Trophoblast cell (in vitro differentiated cells and primary cell): ENCODE data around the gene PIAS1.

ENCODE experiments used
- DNase-seq, 2 donors: peaks; one replicate each; pipeline ENCODE4 v3.0.0-alpha.2; 2016
- H2AFZ ChIP-seq: 2 replicates; pipeline ENCODE4 v1.6.1; 2013; ENCODE audit warnings: low read length, moderate library complexity, mild to moderate bottlenecking; ENCODE audit not compliant: insufficient read depth, poor library complexity
- H2AK5ac ChIP-seq: 2 replicates; pipeline ENCODE4 v1.6.1; 2013; ENCODE audit warnings: mild to moderate bottlenecking, low read length
- H2BK120ac ChIP-seq: 2 replicates; pipeline ENCODE4 v1.6.1; 2013; ENCODE audit warnings: low read length, mild to moderate bottlenecking, moderate library complexity; ENCODE audit not compliant: insufficient read depth, poor library complexity
- H2BK12ac ChIP-seq: 2 replicates; pipeline ENCODE4 v1.6.1; 2013; ENCODE audit warnings: mild to moderate bottlenecking, low read length, moderate library complexity
- H2BK5ac ChIP-seq: 2 replicates; pipeline ENCODE4 v1.6.1; 2013; ENCODE audit warnings: low read length, low read depth, moderate library complexity, mild to moderate bottlenecking; ENCODE audit not compliant: poor library complexity
- H3K14ac ChIP-seq: 2 replicates; pipeline ENCODE4 v1.6.1; 2013; ENCODE audit warnings: mild to moderate bottlenecking, low read length
- H3K18ac ChIP-seq: 2 replicates; pipeline ENCODE4 v1.6.1; 2013; ENCODE audit warnings: mild to moderate bottlenecking, low read length
- H3K23ac ChIP-seq: 2 replicates; pipeline ENCODE4 v1.6.1; 2013; ENCODE audit warnings: low read length
- H3K27ac ChIP-seq: 2 replicates; pipeline ENCODE4 v1.5.1; 2013; ENCODE audit warnings: low read depth, mild to moderate bottlenecking, inconsistent platforms, low read length, moderate library complexity
- H3K27me3 ChIP-seq: 2 replicates; pipeline ENCODE4 v1.6.1; 2013; ENCODE audit warnings: inconsistent platforms, mild to moderate bottlenecking, low read length, moderate library complexity; ENCODE audit not compliant: insufficient read depth
- H3K36me3 ChIP-seq, 2 experiments: 1 replicate in 1 of 2; 2 replicates in 1 of 2; pipeline ENCODE4 v1.6.1; 2013; ENCODE audit warnings: low read length in 2 of 2, mild to moderate bottlenecking in 2 of 2, moderate library complexity in 1 of 2; ENCODE audit not compliant: insufficient read depth in 2 of 2, control insufficient read depth in 1 of 2
- H3K4ac ChIP-seq: 2 replicates; pipeline ENCODE4 v1.6.1; 2013; ENCODE audit warnings: low read depth, mild to moderate bottlenecking, low read length, moderate library complexity
- H3K4me1 ChIP-seq, 2 experiments: 1 replicate in 1 of 2; 2 replicates in 1 of 2; pipeline ENCODE4 v1.6.1; 2013; ENCODE audit warnings: low read length in 2 of 2, mild to moderate bottlenecking in 2 of 2, moderate library complexity in 1 of 2; ENCODE audit not compliant: insufficient read depth in 2 of 2, control insufficient read depth in 1 of 2
- H3K4me2 ChIP-seq: 2 replicates; pipeline ENCODE4 v1.6.1; 2013; ENCODE audit warnings: inconsistent platforms, mild to moderate bottlenecking, low read length, moderate library complexity
- H3K4me3 ChIP-seq: 2 replicates; pipeline ENCODE4 v1.5.1; 2013; ENCODE audit warnings: mild to moderate bottlenecking, low read depth, low read length, inconsistent platforms
- H3K79me1 ChIP-seq: one replicate; pipeline ENCODE4 v1.6.1; 2013; ENCODE audit warnings: low read length
- H3K79me2 ChIP-seq: 2 replicates; pipeline ENCODE4 v1.6.1; 2013; ENCODE audit warnings: low read length, mild to moderate bottlenecking; ENCODE audit not compliant: control insufficient read depth, insufficient read depth, poor library complexity
- H3K9ac ChIP-seq: 2 replicates; pipeline ENCODE4 v1.6.1; 2013; ENCODE audit warnings: mild to moderate bottlenecking, low read length
- H3K9me3 ChIP-seq: 2 replicates; pipeline ENCODE4 v1.6.1; 2013; ENCODE audit warnings: low read depth, mild to moderate bottlenecking, control low read depth, inconsistent platforms, low read length; ENCODE audit not compliant: insufficient read depth
- H4K12ac ChIP-seq: 2 replicates; pipeline ENCODE4 v1.6.1; 2013; ENCODE audit warnings: low read depth, mild to moderate bottlenecking, low read length, moderate library complexity
- H4K8ac ChIP-seq: 2 replicates; pipeline ENCODE4 v1.6.1; 2013; ENCODE audit warnings: low read depth, mild to moderate bottlenecking, low read length, moderate library complexity
- H4K91ac ChIP-seq: one replicate; pipeline ENCODE4 v1.6.1; 2013; ENCODE audit warnings: low read depth, mild to moderate bottlenecking, low read length, moderate library complexity
- WGBS: extraction: QIAGEN DNeasy Blood & Tissue Kit; methylation state at CpG from one replicate; pipeline ENCODE4 v1.1.7; 2013; ENCODE audit warnings: missing lambda C conversion rate; ENCODE audit not compliant: insufficient read length, insufficient coverage; ENCODE audit errors: extremely low coverage; 5-methylcytosine and 5-hydroxymethylcytosine counted together

Gene PIAS1

DNA sequence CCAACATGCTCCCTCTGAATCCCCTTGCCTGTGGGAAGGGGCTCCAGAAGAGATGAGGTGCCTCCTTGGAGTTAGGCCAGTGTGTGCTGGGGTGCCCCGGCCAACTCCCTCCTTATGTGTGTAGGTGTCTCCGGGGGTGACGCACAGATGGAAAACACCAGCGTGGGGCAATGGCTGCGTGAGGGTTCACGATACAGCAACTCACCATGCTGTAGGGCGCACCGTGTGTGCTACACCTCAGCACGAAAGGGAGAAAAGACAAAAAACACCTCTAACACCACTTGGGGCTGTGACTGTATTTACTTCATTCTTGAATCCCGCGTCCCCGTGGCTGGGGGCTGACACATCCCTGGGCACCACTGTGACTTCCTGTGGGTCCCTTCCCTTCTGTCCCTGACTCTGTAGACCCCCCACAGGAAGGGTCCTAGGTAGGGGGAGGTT is 152.6 kb downstream of the PIAS1 start:
- Histone ChIP-seq H3K4me3 (no peak overlapping the region), H4K91ac (no peak overlapping the region), H3K79me1 (no peaks in the 10 kb centered on the region), H2AK5ac (no peak overlapping the region), H3K14ac (no peak overlapping the region), H3K27me3 (no peaks in the 10 kb centered on the region), H4K12ac (no peak overlapping the region), H3K27ac (no peak overlapping the region), H2BK5ac (no peak overlapping the region), H3K79me2 (no peaks in the 10 kb centered on the region), H3K36me3 (peaks cover 12 to 13% of the 10 kb centered on the region in 2 experiments), H2BK12ac (no peak overlapping the region), H2AFZ (no peak overlapping the region), H3K9ac (no peak overlapping the region), H3K9me3 (no peaks in the 10 kb centered on the region), H3K18ac (no peak overlapping the region), H4K8ac (no peak overlapping the region), H3K4ac (no peak overlapping the region), H3K4me2 (no peak overlapping the region), H3K23ac (no peak overlapping the region), H3K4me1 (peaks cover 0 to 3% of the 10 kb centered on the region in 2 experiments), H2BK120ac (no peak overlapping the region)
- no peak for DNase-seq
- WGBS = no CpG with 5 or more reads among the region's 12 CpGs

GRCh38 chr15:68207176-68207935 is 153.2 kb downstream of the PIAS1 start:
- no peaks in the 10 kb centered on the region for H3K9me3 ChIP-seq
- H3K4me3 ChIP-seq = no peak overlapping the region
- no peaks in the 10 kb centered on the region for H3K79me2 ChIP-seq
- H3K18ac ChIP-seq = no peak overlapping the region
- H2BK5ac ChIP-seq = no peak overlapping the region
- H3K27ac ChIP-seq = no peak overlapping the region
- H3K9ac ChIP-seq = no peak overlapping the region
- peaks cover 12 to 16% of the 10 kb centered on the region in 2 experiments for H3K36me3 ChIP-seq
- H4K12ac ChIP-seq = no peak overlapping the region
- H3K14ac ChIP-seq = no peak overlapping the region
- H3K79me1 ChIP-seq = no peaks in the 10 kb centered on the region
- H4K8ac ChIP-seq = no peak overlapping the region
- H2AK5ac ChIP-seq = no peak overlapping the region
- H3K23ac ChIP-seq = no peak overlapping the region
- no CpG with 5 or more reads among the region's 12 CpGs for WGBS
- H4K91ac ChIP-seq = no peak overlapping the region
- no peak overlapping the region for H3K4ac ChIP-seq
- DNase-seq = no peak
- no peak overlapping the region for H2AFZ ChIP-seq
- H2BK12ac ChIP-seq = no peak overlapping the region
- H2BK120ac ChIP-seq = no peak overlapping the region
- H3K4me1 ChIP-seq = peaks cover 0 to 3% of the 10 kb centered on the region in 2 experiments
- no peaks in the 10 kb centered on the region for H3K27me3 ChIP-seq
- H3K4me2 ChIP-seq = no peak overlapping the region

- Histone ChIP-seq H3K4me1 (peaks cover 0 to 3% of the 10 kb centered on the region in 2 experiments), H4K91ac (no peak overlapping the region), H3K18ac (no peak overlapping the region), H2BK120ac (no peak overlapping the region), H3K9me3 (no peaks in the 10 kb centered on the region), H3K23ac (no peak overlapping the region), H2BK12ac (no peak overlapping the region), H3K9ac (no peak overlapping the region), H2AK5ac (no peak overlapping the region), H3K14ac (no peak overlapping the region), H2AFZ (no peak overlapping the region), H4K12ac (no peak overlapping the region), H3K36me3 (peaks cover 12 to 16% of the 10 kb centered on the region in 2 experiments), H3K4me3 (no peak overlapping the region), H3K79me1 (no peaks in the 10 kb centered on the region), H3K4ac (no peak overlapping the region), H3K27me3 (no peaks in the 10 kb centered on the region), H4K8ac (no peak overlapping the region), H3K4me2 (no peak overlapping the region), H3K79me2 (no peaks in the 10 kb centered on the region), H3K27ac (no peak overlapping the region), H2BK5ac (no peak overlapping the region)
- no CpG with 5 or more reads among the region's 16 CpGs for WGBS
- DNase-seq = no peak
These were observed 154.0 kb downstream of the PIAS1 start for GRCh38 chr15:68208136-68208535.

GRCh38 chr15:68208636-68209240 is 154.6 kb downstream of the PIAS1 start:
- no peaks in the 10 kb centered on the region for H3K79me1 ChIP-seq
- H3K27me3 ChIP-seq = no peaks in the 10 kb centered on the region
- H3K4ac ChIP-seq = no peak overlapping the region
- peaks cover 12 to 17% of the 10 kb centered on the region in 2 experiments for H3K36me3 ChIP-seq
- H4K12ac ChIP-seq = no peak overlapping the region
- no peaks in the 10 kb centered on the region for H3K79me2 ChIP-seq
- no peak overlapping the region for H3K23ac ChIP-seq
- no peak overlapping the region for H2AFZ ChIP-seq
- H2AK5ac ChIP-seq = no peak overlapping the region
- no peak overlapping the region for H4K8ac ChIP-seq
- H3K27ac ChIP-seq = no peak overlapping the region
- WGBS = no CpG with 5 or more reads among the region's 13 CpGs
- H3K18ac ChIP-seq = no peak overlapping the region
- H2BK5ac ChIP-seq = no peak overlapping the region
- H3K9ac ChIP-seq = no peak overlapping the region
- H3K4me2 ChIP-seq = no peak overlapping the region
- no peak overlapping the region for H4K91ac ChIP-seq
- H2BK120ac ChIP-seq = no peak overlapping the region
- H3K9me3 ChIP-seq = no peaks in the 10 kb centered on the region
- peaks cover 0 to 3% of the 10 kb centered on the region in 2 experiments for H3K4me1 ChIP-seq
- no peak overlapping the region for H3K14ac ChIP-seq
- DNase-seq = no peak
- no peak overlapping the region for H2BK12ac ChIP-seq
- no peak overlapping the region for H3K4me3 ChIP-seq
